Duodenal mucosa (tissue), 2 donors: ENCODE measurements around the gene RPL39.
"Not testable (repeated sequence)": the region's sequence is repeated elsewhere in the genome, so short reads cannot be mapped to it uniquely, and the experiment has no call there.

Experiments used
- H3K27ac ChIP-seq: one replicate; pipeline ENCODE4 v1.7.0; 2013; ENCODE audit warnings: low read depth, low read length
- H3K27me3 ChIP-seq, 2 donors: one replicate each; pipeline ENCODE4 v1.7.0; 2013; ENCODE audit warnings: low read length in 2 of 2, control low read depth in 1 of 2; ENCODE audit not compliant: insufficient read depth in 2 of 2, control insufficient read depth in 1 of 2
- H3K36me3 ChIP-seq, 2 donors: one replicate each; pipeline ENCODE4 v1.7.0; 2013; ENCODE audit warnings: low read length in 2 of 2, control low read depth in 1 of 2; ENCODE audit not compliant: insufficient read depth in 2 of 2, control insufficient read depth in 1 of 2
- H3K4me1 ChIP-seq, 2 donors: one replicate each; pipeline ENCODE4 v1.7.0; 2013; ENCODE audit warnings: low read length in 2 of 2, control low read depth in 1 of 2; ENCODE audit not compliant: insufficient read depth in 2 of 2, control insufficient read depth in 1 of 2
- H3K4me3 ChIP-seq, 2 donors: one replicate each; pipeline ENCODE4 v1.7.0; 2013; ENCODE audit warnings: low read length in 2 of 2, low read depth in 1 of 2
- H3K9ac ChIP-seq, 2 donors: one replicate each; pipeline ENCODE4 v1.7.0; 2013; ENCODE audit warnings: low read length in 2 of 2, low read depth in 1 of 2
- H3K9me3 ChIP-seq, 2 donors: one replicate each; pipeline ENCODE4 v1.7.0; 2013; ENCODE audit warnings: low read length in 2 of 2, control low read depth in 1 of 2; ENCODE audit not compliant: control insufficient read depth in 1 of 2

Gene RPL39

DNA sequence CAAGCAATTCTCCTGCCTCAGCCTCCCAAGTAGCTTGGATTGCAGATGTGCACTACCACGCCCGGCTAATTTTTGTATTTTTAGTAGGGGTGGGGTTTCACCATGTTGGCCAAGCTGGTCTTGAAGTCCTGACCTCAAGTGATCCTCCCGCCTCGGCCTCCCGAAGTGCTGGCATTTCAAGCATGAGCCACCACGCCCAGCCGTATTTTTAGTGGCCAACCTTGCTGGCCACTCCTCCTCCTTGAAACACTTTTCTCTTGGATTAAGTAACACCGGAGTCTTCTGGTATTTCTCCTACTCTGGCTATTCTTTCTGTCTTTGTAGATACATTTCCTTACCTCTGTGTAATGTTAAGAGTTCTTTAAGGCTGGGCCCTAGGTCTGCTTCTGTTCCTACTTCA lies 11.1 kb upstream of the RPL39 start:
- H3K9ac ChIP-seq: no peak overlapping the region
- H3K9me3 ChIP-seq: no peaks in the 10 kb centered on the region
- H3K4me3 ChIP-seq: no peak overlapping the region
- no peaks in the 10 kb centered on the region for H3K4me1 ChIP-seq
- H3K36me3 ChIP-seq: no peaks in the 10 kb centered on the region
- no peak overlapping the region for H3K27ac ChIP-seq
- no peaks in the 10 kb centered on the region for H3K27me3 ChIP-seq

DNA sequence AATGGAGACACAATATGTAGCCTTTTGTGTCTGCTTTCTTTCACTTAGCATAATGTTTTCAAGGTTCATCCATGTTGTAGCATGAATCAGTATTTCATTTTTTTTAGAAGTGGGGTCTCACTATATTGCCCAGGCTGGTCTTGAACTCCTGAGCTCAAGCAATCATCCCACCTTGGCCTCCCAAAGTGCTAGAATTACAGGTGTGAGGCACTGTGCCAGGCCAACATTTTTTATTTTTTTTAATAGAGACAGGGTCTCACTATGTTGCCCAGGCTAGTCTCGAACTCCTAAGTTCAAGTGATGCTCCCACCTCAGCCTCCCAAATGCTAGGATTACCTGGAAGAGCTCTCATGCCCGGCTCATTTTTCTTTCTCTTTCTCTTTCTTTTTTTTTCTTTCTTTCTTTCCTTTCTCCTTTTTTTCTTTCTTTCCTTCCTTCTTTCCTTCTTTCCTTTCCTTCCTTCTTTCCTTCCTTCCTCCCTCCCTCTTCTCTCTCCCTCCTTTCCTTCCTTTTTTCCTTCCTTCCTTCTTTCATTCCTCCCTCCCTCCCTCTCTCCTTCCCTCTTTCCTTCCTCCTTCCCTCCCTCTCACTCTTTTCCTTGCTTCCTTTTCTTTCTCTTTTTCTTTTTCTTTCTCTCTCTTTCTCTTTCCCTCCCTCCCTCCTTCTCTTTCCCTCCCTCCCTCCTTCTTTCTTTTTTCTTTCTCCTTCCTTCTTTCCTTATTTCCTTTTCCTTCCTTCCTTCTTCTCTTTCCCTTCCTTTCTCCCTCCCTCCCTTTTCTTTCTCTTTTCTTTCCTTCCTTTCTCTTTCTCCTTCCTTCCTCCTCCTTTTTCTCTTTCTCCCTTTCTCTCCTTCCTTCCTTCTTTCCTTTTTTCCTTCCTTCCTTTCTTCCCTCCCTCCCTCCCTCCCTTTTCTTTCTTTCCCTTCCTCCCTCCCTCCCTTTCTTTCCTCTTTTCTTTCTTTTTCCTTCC lies 10.1 kb upstream of the RPL39 start:
- H3K4me3 ChIP-seq: no peak overlapping the region

DNA sequence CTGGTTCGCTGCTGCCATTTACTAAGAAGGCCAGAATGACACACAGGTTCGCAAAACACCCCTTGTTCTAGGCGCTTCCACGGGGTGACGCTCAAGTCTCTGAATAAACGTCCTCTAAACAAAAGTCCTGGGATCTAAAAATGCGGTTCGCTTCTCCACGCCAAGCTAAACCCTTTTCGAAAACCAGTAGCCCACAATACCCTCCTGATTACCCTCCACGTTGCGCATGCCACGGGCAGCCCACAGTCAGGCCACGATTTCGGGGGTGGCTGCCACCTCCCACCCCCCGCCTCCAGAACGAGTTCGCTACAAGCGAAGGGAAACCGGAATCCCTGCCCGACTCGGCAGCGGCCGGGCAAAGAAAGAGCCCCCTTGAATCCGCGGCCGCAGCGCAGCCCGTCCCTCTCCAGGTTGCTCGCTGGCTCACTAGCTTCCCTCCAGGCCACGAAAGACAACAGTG lies 423 bp downstream of the RPL39 start:
- Histone ChIP-seq H3K9me3 (no peaks in the 10 kb centered on the region), H3K36me3 (peaks cover 0 to 17% of the 10 kb centered on the region in 2 donors), H3K9ac (peak overlapping the region; percentile 90 to 94), H3K27ac (peak overlapping the region; percentile 95), H3K27me3 (no peaks in the 10 kb centered on the region), H3K4me3 (peak overlapping the region; percentile 77 to 84), H3K4me1 (peaks cover 11 to 14% of the 10 kb centered on the region in 2 donors)

More for the DNA sequence above, 10.1 kb upstream of the RPL39 start:
- Histone ChIP-seq H3K27me3 (no peaks in the 10 kb centered on the region), H3K9ac (no peak overlapping the region), H3K27ac (no peak overlapping the region), H3K36me3 (no peaks in the 10 kb centered on the region), H3K4me1 (no peaks in the 10 kb centered on the region), H3K9me3 (no peaks in the 10 kb centered on the region)

DNA sequence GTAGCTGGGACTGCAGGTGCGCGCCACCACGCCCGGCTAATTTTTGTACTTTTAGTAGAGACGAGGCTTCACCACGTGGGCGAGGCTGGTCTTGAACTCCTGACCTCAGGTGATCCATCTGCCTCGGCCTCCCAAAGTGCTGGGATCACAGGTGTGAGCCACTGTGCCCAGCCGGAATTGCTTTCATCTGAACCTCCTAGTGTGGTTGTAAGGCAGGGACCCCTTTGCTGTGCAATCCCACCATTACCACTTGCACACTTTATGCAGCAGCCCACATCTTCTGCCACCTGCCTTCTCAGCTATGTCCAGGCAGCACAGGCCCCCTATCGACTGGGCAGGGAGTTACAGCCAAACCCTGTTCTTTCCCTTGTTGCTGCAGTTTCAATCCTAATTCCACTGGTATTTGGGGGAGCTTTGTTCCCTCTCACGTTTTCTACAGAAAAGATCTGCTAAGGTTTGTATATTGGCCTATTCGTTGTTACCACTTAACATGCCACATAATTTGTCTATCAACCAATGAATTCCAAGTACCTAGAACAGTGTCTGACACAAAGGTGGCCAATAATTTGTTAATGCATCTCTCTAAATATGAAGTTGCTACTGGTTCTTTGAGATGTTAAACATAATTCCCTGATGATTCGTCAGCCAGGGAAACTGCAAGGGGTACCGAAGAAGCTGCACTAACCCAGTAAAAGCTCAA lies 6.5 kb downstream of the RPL39 start:
- no peak overlapping the region for H3K9ac ChIP-seq
- H3K27ac ChIP-seq: no peak overlapping the region
- H3K4me3 ChIP-seq: no peak overlapping the region
- H3K4me1 ChIP-seq: peaks cover 5 to 10% of the 10 kb centered on the region in 2 donors
- H3K27me3 ChIP-seq: no peaks in the 10 kb centered on the region
- peaks cover 5 to 36% of the 10 kb centered on the region in 2 donors for H3K36me3 ChIP-seq
- no peaks in the 10 kb centered on the region for H3K9me3 ChIP-seq

DNA sequence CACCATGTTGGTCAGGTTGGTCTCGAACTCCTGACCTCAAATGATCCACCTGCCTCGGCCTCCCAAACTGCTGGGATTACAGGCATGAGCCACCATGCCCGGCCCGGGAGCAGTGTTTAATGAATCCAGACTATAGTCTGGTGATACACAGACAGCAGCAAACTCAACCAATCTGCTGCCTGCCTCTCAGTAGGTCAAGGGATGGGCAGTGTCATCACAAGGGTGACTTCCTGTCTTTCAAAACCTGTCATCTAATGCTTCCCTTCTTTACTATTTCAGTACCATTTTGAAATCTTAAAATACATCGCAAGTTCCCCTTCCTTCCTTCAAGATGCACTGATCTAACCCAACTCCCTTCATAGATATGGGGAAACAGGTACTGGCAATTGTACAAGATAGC lies 8.4 kb downstream of the RPL39 start:
- H3K27ac ChIP-seq: no peak overlapping the region
- H3K4me3 ChIP-seq: no peak overlapping the region
- H3K27me3 ChIP-seq: no peaks in the 10 kb centered on the region
- H3K9ac ChIP-seq: no peak overlapping the region
- H3K36me3 ChIP-seq: peaks cover 8 to 24% of the 10 kb centered on the region in 2 donors
- no peaks in the 10 kb centered on the region for H3K4me1 ChIP-seq
- H3K9me3 ChIP-seq: no peaks in the 10 kb centered on the region

DNA sequence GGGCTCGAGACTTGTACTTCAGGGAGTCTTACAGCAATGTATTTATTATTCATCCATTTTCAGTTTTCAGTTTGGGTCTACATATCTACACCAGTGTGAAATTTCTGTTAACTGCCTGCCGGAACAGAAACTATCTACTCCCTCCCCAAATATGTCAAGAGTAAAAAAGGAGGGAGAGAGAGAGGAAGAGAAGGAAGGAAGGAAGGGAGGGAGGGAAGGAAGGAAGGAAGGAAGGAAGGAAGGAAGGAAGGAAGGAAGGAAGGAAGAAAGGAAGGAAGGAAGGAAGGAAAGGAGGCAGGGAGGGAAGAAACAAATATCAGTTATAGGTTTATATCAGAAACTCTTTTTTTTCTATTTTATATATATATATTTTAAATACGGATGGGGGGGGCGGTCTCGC lies 12.6 kb downstream of the RPL39 start:
- Histone ChIP-seq H3K4me3 (no peak overlapping the region), H3K9ac (no peak overlapping the region), H3K27ac (no peak overlapping the region), H3K36me3 (peaks cover 4 to 5% of the 10 kb centered on the region in 2 donors), H3K4me1 (no peaks in the 10 kb centered on the region), H3K27me3 (no peaks in the 10 kb centered on the region), H3K9me3 (no peaks in the 10 kb centered on the region)

DNA sequence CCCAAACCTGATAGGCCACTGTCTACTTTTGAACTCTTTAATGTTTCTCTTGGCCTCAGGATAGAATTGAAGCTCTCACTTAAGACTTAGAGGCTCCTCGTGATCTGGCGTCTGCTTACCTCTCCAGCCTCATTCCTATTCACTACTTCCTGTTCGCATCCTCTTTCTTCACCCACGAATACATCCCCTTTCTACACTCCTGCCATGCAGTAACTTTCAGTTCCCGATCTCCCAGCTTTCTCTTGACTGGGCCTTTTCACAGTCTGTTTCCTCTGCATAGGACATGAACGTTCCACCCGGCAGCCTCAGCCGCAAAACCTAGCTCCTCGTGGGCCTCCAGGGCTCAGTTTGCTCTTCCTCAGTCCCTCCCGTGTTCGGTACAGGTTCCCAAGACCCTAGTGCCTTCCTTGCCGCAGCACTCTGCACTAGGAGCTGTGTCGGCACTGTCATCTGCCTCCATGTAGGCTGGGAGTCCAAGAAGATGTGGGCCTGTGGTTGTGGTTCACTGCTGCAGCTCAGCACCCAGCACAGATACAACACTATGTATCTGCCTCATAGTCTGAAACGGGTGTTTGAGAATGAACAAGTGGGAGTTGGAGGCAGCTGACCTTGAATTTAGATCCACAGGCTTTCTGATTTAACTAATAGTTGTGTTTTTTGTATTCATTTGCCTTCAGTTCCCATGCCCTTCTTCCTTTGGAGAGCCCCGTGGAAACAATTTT lies 15.8 kb downstream of the RPL39 start:
- Histone ChIP-seq H3K4me1 (no peaks in the 10 kb centered on the region), H3K4me3 (no peak overlapping the region), H3K36me3 (peaks cover 0 to 4% of the 10 kb centered on the region in 2 donors), H3K9me3 (no peaks in the 10 kb centered on the region), H3K9ac (no peak overlapping the region), H3K27ac (no peak overlapping the region), H3K27me3 (no peaks in the 10 kb centered on the region)

DNA sequence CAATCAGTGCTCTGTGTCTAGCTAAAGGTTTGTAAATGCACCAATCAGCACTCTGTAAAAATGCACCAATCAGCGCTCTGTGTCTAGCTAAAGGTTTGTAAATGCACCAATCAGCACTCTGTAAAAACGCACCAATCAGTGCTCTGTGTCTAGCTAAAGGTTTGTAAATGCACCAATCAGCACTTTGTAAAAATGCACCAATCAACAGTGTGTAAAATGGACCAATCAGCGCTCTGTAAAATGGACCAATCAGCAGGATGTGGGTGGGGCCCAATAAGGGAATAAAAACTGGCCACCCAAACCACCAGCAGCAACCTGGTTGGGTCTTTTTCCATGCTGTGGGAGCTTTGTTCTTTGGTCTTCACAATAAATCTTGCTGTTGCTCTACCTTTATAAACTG lies 22.0 kb downstream of the RPL39 start:
- H3K4me3 ChIP-seq, H3K36me3 ChIP-seq, H3K27me3 ChIP-seq, H3K27ac ChIP-seq, H3K4me1 ChIP-seq, H3K9me3 ChIP-seq, H3K9ac ChIP-seq: not testable (repeated sequence)

DNA sequence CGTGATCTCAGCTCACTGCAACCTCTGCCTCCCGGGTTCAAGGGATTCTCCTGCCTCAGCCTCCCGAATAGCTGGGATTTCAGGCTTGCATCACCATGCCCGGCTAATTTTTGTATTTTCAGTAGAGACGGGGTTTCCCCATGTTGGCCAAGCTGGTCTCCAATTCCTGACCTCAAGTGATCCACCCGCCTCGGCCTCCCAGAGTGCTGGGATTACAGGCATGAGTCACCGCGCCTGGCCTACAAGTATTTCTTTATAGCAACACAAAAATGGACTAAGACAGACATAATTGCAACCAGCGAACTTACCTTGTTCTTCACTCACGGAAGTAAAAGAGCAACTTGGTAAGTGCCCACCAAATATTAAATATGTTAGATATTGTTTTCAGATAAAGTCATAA lies 23.0 kb downstream of the RPL39 start:
- H3K9me3 ChIP-seq, H3K27me3 ChIP-seq, H3K4me1 ChIP-seq, H3K4me3 ChIP-seq, H3K27ac ChIP-seq, H3K9ac ChIP-seq, H3K36me3 ChIP-seq: not testable (repeated sequence)
